Ammon's horn (tissue), 1 donor: ENCODE results near the gene ZBTB44.
A peak's percentile ranks its signal among the peaks of the same experiment; 100 is the strongest.
"Not testable (repeated sequence)": the region's sequence is repeated elsewhere in the genome, so short reads cannot be mapped to it uniquely, and the experiment has no call there.

ENCODE experiments used
- DNase-seq: peaks from one replicate; pipeline ENCODE4 v3.0.0-alpha.2; 2016; ENCODE audit warnings: low spot score

ZBTB44 gene

GRCh38 chr11:130314750-130315285 lies at the start of gene ZBTB44:
ZBTB44 (minus strand) TSS chr11:130314917; CDS start chr11:130261873, 53,044 bp downstream.
- peak; percentile 95 for DNase-seq

GRCh38 chr11:130359419-130359818 lies 44.7 kb upstream of the ZBTB44 start:
- no peak for DNase-seq

- DNase-seq: no peak
Observed at GRCh38 chr11:130358398-130358797, 43.7 kb upstream of the ZBTB44 start.

- DNase-seq: no peak
Observed at GRCh38 chr11:130347261-130347660, 32.5 kb upstream of the ZBTB44 start.

GRCh38 chr11:130344841-130345240 lies 30.1 kb upstream of the ZBTB44 start:
- DNase-seq: no peak

- DNase-seq: no peak
Observed at GRCh38 chr11:130340671-130341319, 26.1 kb upstream of the ZBTB44 start.

- DNase-seq: no peak
Observed at GRCh38 chr11:130338667-130339066, 23.9 kb upstream of the ZBTB44 start.

GRCh38 chr11:130337281-130338089 lies 22.8 kb upstream of the ZBTB44 start:
- DNase-seq: no peak

GRCh38 chr11:130331397-130331796 lies 16.7 kb upstream of the ZBTB44 start:
- DNase-seq: not testable (repeated sequence)

- DNase-seq: no peak
Observed at GRCh38 chr11:130330101-130330684, 15.5 kb upstream of the ZBTB44 start.

GRCh38 chr11:130328420-130328819 lies 13.7 kb upstream of the ZBTB44 start:
- no peak for DNase-seq

GRCh38 chr11:130327716-130328115 lies 13.0 kb upstream of the ZBTB44 start:
- no peak for DNase-seq

GRCh38 chr11:130325691-130326090 lies 11.0 kb upstream of the ZBTB44 start:
- no peak for DNase-seq

- no peak for DNase-seq
Observed at GRCh38 chr11:130323452-130324450, 9.0 kb upstream of the ZBTB44 start.

- no peak for DNase-seq
Observed at GRCh38 chr11:130322126-130322525, 7.4 kb upstream of the ZBTB44 start.

GRCh38 chr11:130318031-130318673 lies 3.4 kb upstream of the ZBTB44 start:
- no peak for DNase-seq

GRCh38 chr11:130315354-130315970 lies 745 bp upstream of the ZBTB44 start:
- no peak for DNase-seq

- peak; percentile 58 for DNase-seq
Observed at GRCh38 chr11:130314184-130314749, 450 bp downstream of the ZBTB44 start.

GRCh38 chr11:130313383-130314183 lies 1.1 kb downstream of the ZBTB44 start:
- DNase-seq: no peak
